Brain microvascular endothelial cell (primary cell): ENCODE results near the gene ZNF823.

Experiments used
- DNase-seq: peaks from one replicate; pipeline ENCODE4 v3.0.0-alpha.2; 2020
- H3K27ac ChIP-seq: fragments of 250-450 bp; sonication (Bioruptor Pico); 2 replicates; pipeline ENCODE4 v1.5.1; 2020; ENCODE audit warnings: mild to moderate bottlenecking, moderate library complexity
- H3K27me3 ChIP-seq: fragments of 250-450 bp; sonication (Bioruptor Pico); replicated peaks from 2 replicates; pipeline ENCODE4 v1.5.1; 2020; ENCODE audit warnings: mild to moderate bottlenecking
- H3K36me3 ChIP-seq: fragments of 250-450 bp; sonication (Bioruptor Pico); replicated peaks from 2 replicates; pipeline ENCODE4 v1.5.1; 2020; ENCODE audit warnings: mild to moderate bottlenecking
- H3K4me3 ChIP-seq: 2 replicates; pipeline ENCODE4 v1.5.1; 2011; ENCODE audit warnings: low read depth, mild to moderate bottlenecking, control low read depth, low read length, moderate library complexity
- CTCF ChIP-seq: IDR thresholded peaks from 2 replicates; pipeline ENCODE4 v1.5.1; 2011; ENCODE audit warnings: low read depth, mild to moderate bottlenecking, moderate library complexity, low read length, control low read depth, inconsistent platforms; ENCODE audit errors: missing control alignments
- in situ Hi-C: cut with HindIII; loops from 2 replicates; pipeline ENCODE4 v1.10.0; 2017; ENCODE audit warnings: low sequenced_read_pairs, low pct_ligation_motif_present

ZNF823 gene

GRCh38 chr19:11693505-11694499 lies 44.9 kb downstream of the ZNF823 start:
- DNase-seq = peak; percentile 73

GRCh38 chr19:11692127-11692790 lies 46.5 kb downstream of the ZNF823 start:
- in situ Hi-C loops = no loop called here
- no peak for DNase-seq
- H3K27me3 ChIP-seq = no peaks in the 10 kb centered on the region
- no peak for TF ChIP-seq CTCF
- no peaks in the 10 kb centered on the region for H3K36me3 ChIP-seq
- H3K4me3 ChIP-seq = no peak overlapping the region
- no peak overlapping the region for H3K27ac ChIP-seq

More at GRCh38 chr19:11693505-11694499, 44.9 kb downstream of the ZNF823 start:
- Histone ChIP-seq H3K27me3 (no peaks in the 10 kb centered on the region), H3K27ac (no peak overlapping the region), H3K4me3 (peak overlapping the region; percentile 80), H3K36me3 (no peaks in the 10 kb centered on the region)
- TF ChIP-seq CTCF = no peak
- in situ Hi-C loops = no loop called here

GRCh38 chr19:11685676-11686650 lies 52.8 kb downstream of the ZNF823 start:
- no peaks in the 10 kb centered on the region for H3K36me3 ChIP-seq
- in situ Hi-C loops = no loop called here
- DNase-seq = no peak
- H3K27ac ChIP-seq = no peak overlapping the region
- H3K27me3 ChIP-seq = no peaks in the 10 kb centered on the region
- no peak for TF ChIP-seq CTCF
- no peak overlapping the region for H3K4me3 ChIP-seq

- in situ Hi-C loops = no loop called here
- no peak for DNase-seq
- Histone ChIP-seq H3K27me3 (no peaks in the 10 kb centered on the region), H3K27ac (no peak overlapping the region), H3K36me3 (no peaks in the 10 kb centered on the region), H3K4me3 (no peak overlapping the region)
- TF ChIP-seq CTCF = no peak
Observed at GRCh38 chr19:11684987-11685675, 53.6 kb downstream of the ZNF823 start.
